HG03575 (cell line): ENCODE data around the gene CCDC148.
"Not testable (repeated sequence)": the region's sequence is repeated elsewhere in the genome, so short reads cannot be mapped to it uniquely, and the experiment has no call there.

Experiments used
- ATAC-seq: cut with Tn5 transposase; IDR thresholded peaks from one replicate; pipeline ENCODE4 v1.9.1; 2021; ENCODE audit not compliant: unreplicated experiment, insufficient number of reproducible peaks, low FRiP score; ENCODE audit errors: extremely low read depth

The CCDC148 gene

DNA sequence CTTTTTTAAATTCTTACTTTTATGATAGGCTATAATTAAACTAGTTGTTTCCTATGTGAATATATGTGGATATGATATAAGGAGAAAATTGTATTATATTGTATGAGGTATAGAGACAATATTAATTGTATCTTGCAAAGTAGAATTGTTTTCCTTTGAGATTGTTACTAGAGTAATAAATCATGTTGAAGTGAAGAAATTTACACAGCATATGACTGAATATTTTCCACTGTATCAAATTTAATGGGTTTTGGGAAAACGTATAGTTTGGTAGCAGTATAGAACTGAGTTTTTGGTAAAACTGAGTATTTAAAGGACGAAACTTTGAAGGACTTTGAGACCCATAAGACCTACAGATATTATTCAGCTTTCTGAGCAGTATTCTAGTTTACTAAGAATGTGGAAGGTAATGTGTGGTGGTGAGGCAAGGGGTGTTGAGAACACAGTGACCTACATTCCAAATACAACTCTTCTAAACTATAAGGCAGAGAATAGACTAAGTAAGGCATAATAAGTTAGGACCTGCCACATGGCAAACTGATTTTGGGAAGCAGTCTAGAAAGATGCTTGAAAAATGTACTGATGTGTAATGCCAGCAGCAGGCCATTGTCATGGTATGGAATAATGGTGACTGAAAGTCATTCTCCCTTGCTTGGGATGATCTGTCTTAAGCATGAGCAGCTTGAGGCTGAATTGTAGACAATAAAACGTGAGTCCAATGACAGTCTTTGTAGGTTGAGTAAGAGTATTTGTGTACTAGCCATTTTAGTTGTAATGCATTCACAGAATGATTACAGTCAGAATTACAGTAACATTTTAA lies 29.8 kb upstream of the CCDC148 start:
- no peak for ATAC-seq

DNA sequence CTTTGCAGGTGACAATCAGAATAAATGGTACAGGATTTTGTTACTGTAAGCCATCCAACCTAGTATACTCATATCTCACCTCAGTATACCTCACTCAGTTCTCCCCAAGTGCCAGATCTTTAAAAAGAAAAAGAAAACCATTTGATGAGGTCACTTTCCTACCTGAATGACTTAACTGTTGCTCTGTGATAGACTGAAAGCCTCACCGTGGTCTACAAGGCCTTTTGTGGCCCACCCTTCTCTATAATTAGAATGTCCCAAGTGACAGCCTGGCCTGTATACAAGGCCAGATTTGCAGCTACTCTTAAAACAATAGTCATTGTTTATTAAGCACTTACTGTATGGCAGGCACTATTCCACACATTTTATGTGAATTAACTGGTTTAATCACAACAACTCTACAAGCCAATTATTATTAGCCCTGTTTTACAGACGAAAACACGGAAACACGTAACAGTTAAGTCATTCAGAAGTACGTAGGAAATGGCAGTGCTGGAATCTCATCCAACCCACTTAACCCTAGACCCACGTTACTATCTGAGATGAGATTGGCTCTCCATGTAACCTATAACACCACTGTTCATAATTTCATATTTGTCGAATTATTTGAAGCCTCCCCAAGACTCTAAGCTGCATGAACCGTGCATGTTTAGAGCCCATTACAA lies 28.5 kb upstream of the CCDC148 start:
- peak; percentile 53 for ATAC-seq

GRCh38 chr2:158482594-158482993 lies 26.0 kb upstream of the CCDC148 start:
- ATAC-seq = no peak

- ATAC-seq = no peak
Observed at GRCh38 chr2:158481116-158481515, 24.6 kb upstream of the CCDC148 start.

GRCh38 chr2:158478816-158479215 lies 22.3 kb upstream of the CCDC148 start:
- no peak for ATAC-seq

GRCh38 chr2:158478237-158478636 lies 21.7 kb upstream of the CCDC148 start:
- no peak for ATAC-seq

DNA sequence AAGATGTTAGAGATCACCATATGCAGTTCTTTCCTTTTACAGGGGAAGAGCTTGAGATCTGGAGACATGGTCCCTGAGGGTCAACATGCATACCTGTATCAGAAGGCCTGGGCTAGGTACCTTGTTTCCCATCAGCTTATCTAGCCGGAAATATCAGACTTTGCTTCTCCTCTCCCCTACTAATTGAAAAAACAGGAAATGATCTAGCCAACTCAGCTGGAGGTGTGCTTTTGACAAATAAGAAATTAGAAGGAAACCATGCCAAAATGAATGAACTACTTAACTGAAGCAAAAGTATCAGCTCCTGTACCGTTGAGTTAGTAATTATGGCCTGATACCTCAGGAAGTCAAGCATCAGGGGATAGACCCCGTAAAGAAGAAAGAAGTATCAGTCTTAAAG lies 20.6 kb upstream of the CCDC148 start:
- ATAC-seq = no peak

GRCh38 chr2:158474526-158475011 lies 18.0 kb upstream of the CCDC148 start:
- not testable (repeated sequence) for ATAC-seq

GRCh38 chr2:158473719-158474392 lies 17.3 kb upstream of the CCDC148 start:
- ATAC-seq = no peak

- ATAC-seq = not testable (repeated sequence)
Observed at GRCh38 chr2:158473300-158473699, 16.7 kb upstream of the CCDC148 start.

- not testable (repeated sequence) for ATAC-seq
Observed at GRCh38 chr2:158472829-158473228, 16.3 kb upstream of the CCDC148 start.

GRCh38 chr2:158467248-158467647 lies 10.7 kb upstream of the CCDC148 start:
- no peak for ATAC-seq

DNA sequence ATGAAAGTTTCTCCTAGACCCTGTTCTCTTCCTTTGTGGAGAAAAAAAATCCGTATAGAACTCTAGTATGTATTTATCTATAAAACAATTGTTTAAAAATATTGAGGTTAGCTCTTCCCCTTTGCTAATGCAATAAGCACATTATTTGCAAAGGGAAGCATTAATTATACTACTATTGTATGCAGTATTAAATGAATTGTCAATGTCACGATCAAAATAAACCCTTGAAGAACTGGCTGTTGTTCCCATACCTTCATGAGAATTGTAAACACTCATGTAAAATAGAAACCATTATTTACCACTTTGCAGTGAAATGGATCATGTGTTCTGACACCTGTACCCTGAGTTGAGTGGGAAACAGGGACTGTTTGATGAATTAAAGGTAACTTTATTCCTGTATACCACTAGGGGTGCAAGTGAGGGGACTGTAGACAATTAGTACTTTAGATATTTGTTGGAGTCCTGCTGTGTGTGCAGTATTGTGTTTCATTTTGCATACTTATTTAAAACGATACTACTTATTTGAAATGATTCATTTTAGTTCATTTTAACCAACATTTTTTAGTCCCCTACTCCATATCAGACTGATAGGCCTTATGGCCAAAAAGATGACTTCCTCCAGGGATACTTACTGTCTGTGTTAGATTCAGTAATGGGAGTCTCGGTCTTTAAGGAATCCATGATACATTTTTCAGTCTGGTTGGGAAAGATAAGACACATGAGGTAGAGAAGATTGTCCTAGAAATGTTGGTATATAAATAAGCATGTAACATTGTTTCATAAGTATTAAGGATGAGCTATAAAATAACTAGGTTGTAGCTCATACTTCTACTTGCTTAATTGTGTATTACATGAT lies 8.1 kb upstream of the CCDC148 start:
- ATAC-seq = no peak

DNA sequence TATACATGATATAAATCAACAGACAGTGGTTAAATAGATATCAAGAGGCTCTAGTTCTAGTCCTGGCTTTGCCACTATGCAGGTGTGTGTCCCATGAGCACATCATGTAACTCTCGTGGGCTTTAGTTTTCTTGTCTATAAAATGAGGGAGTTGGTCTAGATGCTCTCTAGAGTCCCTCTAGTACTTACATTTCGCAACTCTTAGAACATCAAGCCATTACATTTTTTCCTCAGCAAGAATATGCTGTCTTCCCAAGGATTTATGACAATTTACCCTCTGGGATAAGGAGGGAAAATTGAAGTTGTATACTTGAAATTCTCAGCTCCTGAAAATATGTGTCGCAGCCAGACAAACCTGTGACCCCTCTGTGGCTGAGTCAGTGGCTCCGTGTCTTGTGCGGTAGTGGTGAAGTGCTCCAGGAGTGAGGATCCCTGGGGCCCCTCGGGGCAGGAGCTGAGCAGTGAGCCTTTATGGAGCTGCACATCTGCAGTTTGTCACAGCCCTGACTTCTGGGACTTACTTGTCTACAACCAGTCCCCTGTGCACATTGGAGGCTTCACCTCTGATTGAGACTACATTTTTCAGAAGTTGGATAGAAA lies 7.0 kb upstream of the CCDC148 start:
- no peak for ATAC-seq

DNA sequence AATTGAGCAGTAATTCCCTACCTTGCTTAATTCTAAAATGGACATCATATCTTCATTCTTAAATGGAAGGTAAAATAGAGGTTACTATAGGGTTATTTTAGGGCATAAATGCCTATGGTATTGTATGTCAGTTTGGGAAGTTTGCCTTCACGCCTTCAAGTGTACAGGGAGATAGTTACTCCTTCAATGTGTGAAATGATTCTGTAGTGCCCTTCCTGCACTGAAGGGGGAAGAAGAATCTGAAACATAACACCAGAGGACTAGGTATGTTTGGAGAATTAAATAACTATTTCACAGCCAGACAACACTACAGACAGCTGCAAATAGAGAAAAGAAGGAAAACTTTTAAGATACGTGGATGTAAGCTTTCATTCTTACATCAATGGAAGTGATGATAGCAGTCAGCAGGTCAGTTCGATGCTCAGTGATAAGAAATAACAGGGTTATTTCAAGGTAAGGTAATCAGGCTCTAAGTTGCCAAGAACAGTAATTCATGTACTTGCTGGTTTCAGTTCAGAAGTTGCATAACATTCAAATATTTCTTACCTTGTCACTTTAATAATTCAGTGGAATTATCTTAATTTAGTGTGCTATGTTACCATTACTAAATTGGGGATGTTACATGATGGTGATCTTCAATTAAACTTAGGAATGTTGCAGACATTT lies 4.2 kb upstream of the CCDC148 start:
- no peak for ATAC-seq

GRCh38 chr2:158459161-158460003 lies 2.8 kb upstream of the CCDC148 start:
- no peak for ATAC-seq

GRCh38 chr2:158458617-158458920 lies 2.0 kb upstream of the CCDC148 start:
- ATAC-seq = no peak
